HG02798 (cell line): ENCODE measurements around the gene ETS1.

Experiments
- ATAC-seq: cut with Tn5 transposase; IDR thresholded peaks from one replicate; pipeline ENCODE4 v1.9.1; 2021; ENCODE audit warnings: mild to moderate bottlenecking; ENCODE audit not compliant: unreplicated experiment, poor library complexity

ETS1 gene

GRCh38 chr11:128472128-128473089, 114.9 kb downstream of the ETS1 start:
- ATAC-seq: peak; percentile 46

GRCh38 chr11:128471138-128471661, 116.2 kb downstream of the ETS1 start:
- ATAC-seq: peak; percentile 56

DNA sequence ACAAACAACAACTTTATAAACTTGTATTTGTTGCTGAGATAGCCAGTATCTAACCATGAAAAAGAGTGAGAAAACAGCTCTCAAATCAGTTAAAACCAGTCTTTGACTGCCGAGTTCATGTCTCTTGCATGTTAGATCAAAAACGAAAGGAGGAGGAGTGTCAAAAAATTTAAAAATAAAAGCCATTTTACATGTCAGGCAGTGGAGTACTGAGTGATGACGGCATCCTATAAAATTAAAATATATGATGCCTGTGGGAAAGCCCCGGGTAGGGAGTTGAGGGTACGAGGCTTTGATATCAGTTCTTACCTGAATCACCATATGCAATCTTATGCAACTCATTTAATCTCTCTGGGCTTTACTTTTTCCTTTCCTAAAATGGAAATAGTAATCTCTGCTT, 117.3 kb downstream of the ETS1 start:
- no peak for ATAC-seq

DNA sequence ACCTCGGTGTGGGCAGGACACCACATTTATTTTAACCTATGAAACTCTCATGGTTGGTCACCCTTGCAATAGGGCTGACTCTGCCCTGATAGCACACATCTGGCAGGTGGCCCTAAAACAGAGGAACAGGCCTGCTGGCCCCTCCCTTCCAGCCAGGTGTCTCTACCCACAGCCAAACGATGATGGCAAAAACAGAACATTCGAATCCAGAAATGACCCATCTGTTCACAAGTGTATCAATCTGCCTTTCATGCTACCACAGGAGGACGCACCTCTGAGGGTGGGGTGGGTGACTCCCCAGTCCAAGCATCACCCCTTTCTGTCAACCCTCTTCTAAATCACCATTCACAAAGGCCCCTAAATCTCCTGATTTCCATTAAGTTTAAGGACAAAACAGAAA, 118.1 kb downstream of the ETS1 start:
- peak; percentile 58 for ATAC-seq

DNA sequence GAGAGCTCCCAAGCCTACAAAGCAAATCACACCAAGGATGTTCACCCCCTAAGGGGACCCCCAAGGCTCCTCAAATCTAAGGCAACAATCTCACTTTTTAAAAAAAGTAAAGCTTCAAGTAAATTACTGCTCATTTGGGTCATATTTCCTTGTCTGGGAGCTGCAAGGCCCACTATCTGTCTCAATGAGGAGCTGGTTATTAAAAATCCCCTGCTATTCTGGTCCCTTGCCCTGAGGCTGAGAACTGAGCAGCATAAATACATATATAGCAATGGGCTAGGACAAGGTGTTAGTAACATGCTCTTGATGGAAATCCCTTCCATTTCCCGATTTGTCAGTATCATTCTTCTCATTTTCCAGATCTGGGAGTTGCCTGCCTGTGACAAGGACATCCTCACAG, 119.2 kb downstream of the ETS1 start:
- no peak for ATAC-seq

DNA sequence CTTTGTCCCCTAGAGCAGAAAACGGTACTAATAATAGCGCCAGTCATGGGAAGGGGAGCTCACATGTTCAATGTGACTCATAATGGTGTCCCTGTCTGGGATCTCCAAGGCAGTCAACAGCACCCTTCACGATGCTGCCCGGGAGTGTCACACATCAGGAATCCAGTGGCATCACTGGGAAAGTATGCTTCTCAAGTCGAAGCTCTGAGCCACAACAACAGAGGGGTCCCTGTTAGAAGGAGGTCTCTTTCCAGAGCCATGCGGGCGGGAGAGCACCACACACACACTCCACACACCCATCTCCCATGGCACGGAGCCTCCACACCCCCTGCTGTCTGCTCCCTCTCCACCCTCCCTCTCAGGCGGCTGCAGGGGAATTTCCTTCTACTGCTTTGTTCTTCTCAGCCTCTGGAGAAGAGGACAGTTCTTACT, 119.7 kb downstream of the ETS1 start:
- no peak for ATAC-seq

DNA sequence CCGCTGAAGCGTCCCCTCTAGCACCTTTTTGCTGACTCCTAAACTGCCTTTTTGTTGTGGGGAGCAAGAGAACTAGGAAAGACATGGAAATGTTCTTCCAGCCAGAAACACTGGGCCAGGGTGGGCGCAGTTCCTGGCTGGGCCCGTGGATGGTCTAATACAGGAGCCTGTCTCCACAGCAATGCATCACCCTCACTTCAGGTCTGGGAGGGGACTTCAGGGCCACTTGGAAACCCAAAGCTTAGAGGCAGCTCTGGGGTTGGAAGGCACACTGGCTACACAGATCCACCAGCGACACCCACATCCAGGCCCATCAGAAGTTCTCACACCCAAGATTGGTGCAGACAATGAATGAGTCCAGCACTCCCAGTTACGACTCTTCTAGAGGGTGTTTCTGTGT, 120.3 kb downstream of the ETS1 start:
- no peak for ATAC-seq

DNA sequence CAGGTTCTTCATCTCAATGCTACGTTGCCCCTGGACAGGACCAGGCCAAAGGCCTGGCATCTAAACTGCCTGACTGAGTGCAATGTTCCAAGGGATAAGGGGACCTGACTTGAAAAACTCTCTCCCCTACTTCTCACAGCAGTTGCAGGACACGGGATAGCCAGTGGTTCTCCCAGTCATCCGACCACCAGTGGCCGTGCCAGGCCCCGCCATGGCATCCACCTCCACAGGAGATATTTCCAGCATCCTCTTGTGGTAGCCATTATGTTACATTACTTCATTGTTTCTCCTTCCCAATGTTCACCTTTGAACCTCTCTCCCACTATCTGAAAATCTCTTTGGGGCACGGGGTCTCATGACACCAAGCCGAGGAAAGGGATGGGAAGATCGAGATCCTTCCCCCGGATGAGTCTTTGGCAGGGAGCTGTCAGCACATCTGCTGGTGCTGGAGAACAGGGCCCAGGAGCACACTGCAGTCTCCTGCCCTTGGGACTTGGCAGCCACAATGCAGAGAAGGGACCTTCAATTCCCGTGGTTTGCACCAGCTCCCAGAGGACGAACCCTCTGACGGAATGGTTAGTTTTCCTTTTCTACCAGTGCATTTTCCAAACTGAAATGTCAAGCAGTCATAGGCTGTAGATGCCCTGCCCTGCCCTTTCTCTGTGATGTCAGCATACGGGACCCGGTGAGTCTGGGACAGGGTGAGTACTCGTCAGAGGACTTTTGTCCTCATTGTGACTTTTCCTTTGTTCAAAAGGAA, 121.2 kb downstream of the ETS1 start:
- no peak for ATAC-seq

DNA sequence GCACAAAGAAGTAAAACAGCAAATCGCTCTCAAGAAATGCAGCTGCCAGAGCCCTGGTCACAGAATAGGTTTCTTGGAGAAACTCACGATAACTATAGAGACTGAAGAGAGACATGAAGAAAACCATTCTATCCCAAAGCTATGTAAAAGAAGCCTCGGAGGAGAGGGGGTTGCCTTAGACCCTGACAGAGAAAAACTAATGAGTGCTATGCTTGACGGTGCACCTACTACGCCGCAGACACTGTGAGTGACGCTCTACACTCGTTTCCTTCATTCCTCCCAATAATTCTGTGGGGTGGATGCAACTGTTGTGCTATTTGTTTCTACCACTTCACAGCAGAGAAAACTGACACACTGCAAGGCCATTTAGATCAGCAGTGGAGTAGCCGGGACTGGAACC, 121.8 kb downstream of the ETS1 start:
- no peak for ATAC-seq

GRCh38 chr11:128464878-128465450, 122.4 kb downstream of the ETS1 start:
- ATAC-seq: no peak

- ATAC-seq: no peak
These were observed 123.4 kb downstream of the ETS1 start for GRCh38 chr11:128463979-128464378.

DNA sequence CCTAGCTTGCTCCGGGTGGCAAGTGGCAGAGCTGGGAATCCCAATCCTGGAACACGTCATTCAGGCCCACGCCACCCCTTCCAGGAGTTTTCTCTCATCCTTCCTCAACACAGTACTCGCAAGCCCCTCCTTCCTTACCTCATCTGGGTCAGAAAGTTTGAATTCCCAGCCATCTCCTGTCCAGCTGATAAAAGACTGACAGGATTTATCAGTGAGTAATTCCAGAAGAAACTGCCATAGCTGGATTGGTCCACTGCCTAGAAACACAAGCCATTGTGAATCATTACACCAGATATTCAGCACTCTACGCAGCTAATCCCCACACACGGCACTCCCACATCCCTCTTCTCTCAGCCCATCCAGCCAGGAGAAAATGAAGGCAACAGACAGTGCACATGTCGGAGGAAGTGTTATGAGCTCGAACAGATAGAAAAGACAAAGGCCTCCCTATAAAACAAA, 124.0 kb downstream of the ETS1 start:
- no peak for ATAC-seq

DNA sequence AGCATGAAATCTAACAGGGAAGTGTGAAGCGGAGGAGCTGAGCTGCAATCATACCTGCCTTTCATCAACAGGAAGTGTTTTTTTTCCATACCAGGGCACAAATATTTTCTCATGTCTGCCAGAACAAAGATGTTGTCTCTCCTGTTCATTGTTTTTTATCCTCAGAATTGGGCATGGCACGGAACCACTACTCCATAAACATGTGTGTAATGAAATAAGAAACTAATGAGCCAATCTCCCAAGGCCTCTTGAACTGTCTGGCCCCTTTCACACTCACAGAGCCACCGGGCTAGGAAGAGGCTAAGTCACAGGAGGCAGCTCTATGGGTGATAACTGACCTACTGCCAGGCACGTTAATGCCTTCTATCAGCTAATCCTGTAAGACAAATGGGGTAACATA, 124.4 kb downstream of the ETS1 start:
- ATAC-seq: no peak

DNA sequence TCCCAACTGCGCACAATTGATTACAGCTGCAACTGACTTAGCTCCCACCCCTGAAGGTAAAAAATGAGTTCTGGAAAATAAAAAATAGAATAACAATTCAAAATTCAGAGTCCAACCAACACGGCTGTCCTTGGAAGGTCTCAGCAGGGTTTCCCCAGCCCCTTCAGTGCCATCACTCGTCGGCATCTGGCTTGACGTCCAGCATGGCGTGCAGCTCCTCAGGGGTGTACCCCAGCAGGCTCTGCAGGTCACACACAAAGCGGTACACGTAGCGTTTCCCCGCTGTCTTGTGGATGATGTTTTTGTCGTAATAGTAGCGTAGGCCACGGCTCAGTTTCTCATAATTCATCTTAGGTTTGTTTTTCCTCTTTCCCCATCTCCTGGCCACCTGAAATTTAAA, 125.2 kb downstream of the ETS1 start:
- no peak for ATAC-seq

GRCh38 chr11:128458321-128458720, 129.0 kb downstream of the ETS1 start:
- ATAC-seq: no peak

- no peak for ATAC-seq
These were observed 129.5 kb downstream of the ETS1 start for GRCh38 chr11:128457874-128458273.

- no peak for ATAC-seq
These were observed 130.6 kb downstream of the ETS1 start for GRCh38 chr11:128456566-128457268.

GRCh38 chr11:128455766-128456165, 131.6 kb downstream of the ETS1 start:
- no peak for ATAC-seq

DNA sequence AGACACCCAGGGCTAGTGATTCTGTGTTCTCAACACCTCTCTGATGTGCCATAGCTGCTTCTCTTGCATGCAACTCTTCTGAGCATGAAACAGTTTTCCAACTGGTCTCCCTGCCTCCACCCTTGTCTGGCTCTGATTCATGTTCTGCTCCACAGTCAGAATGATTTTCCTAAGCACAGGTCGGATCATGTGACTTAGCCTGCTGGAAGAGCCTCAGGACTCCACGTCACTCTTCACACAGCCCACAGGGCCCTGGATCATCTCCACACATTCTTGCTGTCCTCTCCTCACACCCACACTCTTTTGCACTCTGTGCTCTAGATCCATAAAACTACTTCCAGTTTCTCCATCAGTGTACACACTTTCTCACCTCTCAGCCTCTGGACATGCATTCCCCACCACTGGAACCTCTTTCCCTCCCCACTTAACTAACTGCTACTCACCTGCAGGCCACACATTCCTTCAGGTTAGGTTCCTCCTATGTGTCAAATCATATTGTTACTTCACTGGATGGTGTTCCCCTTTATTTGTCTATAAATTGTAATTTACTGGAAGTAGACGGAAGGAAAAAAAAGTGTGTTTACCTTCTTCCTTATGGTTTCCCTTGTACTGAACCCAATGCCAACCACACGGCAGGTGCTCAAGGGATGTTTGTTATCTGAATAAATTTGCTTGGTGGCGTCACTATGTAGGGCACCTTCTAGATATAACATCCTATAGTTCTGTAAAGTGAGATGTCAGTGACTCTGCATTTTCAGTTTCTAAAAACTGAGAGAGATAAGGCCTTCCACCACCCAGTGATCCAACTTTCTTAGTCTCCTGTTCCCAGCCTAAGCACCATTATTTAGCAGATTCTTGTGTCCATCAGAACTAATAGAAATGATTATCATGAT, 133.7 kb downstream of the ETS1 start:
- ATAC-seq: no peak
